ENCODE data around the gene RNF148.

DNA sequence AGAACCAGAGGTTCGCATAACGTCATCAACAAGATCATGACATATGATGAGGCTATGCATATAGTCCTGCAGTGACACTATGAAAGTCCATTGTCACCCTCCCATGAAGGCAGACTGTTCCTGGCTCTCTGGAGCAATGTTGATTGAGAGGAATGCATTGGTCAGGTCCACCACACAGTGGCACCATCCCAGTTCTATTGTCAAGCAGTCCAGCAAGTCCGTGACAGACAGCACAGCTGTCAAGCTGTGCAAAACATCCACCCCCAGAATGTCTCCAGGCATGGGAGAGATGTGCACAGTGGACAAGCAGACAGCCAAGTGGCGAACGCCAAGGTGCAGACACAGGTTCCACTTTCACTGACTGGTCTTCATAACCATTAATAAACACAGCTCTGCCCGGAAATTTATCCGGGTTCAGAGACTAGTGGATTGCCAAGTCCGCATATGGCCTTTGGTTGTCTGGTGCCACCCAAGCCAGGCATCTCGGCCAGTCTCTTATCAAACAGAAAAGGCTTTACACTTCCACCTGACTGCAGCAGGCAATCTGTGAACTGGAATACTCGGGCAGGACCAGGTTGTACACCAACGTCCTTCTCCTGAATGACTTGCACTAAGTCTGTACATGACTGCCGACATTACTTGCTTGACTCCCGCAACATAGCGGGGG lies 11.0 kb downstream of the RNF148 start:
- TF ChIP-seq, protein P1, sequence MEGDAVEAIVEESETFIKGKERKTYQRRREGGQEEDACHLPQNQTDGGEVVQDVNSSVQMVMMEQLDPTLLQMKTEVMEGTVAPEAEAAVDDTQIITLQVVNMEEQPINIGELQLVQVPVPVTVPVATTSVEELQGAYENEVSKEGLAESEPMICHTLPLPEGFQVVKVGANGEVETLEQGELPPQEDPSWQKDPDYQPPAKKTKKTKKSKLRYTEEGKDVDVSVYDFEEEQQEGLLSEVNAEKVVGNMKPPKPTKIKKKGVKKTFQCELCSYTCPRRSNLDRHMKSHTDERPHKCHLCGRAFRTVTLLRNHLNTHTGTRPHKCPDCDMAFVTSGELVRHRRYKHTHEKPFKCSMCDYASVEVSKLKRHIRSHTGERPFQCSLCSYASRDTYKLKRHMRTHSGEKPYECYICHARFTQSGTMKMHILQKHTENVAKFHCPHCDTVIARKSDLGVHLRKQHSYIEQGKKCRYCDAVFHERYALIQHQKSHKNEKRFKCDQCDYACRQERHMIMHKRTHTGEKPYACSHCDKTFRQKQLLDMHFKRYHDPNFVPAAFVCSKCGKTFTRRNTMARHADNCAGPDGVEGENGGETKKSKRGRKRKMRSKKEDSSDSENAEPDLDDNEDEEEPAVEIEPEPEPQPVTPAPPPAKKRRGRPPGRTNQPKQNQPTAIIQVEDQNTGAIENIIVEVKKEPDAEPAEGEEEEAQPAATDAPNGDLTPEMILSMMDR (IDR thresholded peaks at IDR 0.05), result no peak
- TF ChIP-seq POLR2A (IDR thresholded peaks at IDR 0.05; ENCODE audit: low read length), result no peak
- TF ChIP-seq, protein P2, sequence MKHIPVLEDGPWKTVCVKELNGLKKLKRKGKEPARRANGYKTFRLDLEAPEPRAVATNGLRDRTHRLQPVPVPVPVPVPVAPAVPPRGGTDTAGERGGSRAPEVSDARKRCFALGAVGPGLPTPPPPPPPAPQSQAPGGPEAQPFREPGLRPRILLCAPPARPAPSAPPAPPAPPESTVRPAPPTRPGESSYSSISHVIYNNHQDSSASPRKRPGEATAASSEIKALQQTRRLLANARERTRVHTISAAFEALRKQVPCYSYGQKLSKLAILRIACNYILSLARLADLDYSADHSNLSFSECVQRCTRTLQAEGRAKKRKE (CRISPR knock-in tag; IDR thresholded peaks at IDR 0.05; ENCODE audit: low read depth), result no peak
- TF ChIP-seq CBX2 (IDR thresholded peaks at IDR 0.05; ENCODE audit: borderline replicate concordance, low read depth), result no peak
- TF ChIP-seq FOSL2 (IDR thresholded peaks at IDR 0.05), result no peak
- no peak for TF ChIP-seq FOSL2 (CRISPR knock-in tag; IDR thresholded peaks at IDR 0.05)
- TF ChIP-seq PHF8 (IDR thresholded peaks at IDR 0.05; ENCODE audit: borderline replicate concordance, low read depth), result no peak
- no peak for TF ChIP-seq RAD21 (conservative IDR thresholded peaks at IDR 0.05 in 1 of 2, IDR thresholded peaks at IDR 0.05 in 1 of 2)
- TF ChIP-seq, protein P3, sequence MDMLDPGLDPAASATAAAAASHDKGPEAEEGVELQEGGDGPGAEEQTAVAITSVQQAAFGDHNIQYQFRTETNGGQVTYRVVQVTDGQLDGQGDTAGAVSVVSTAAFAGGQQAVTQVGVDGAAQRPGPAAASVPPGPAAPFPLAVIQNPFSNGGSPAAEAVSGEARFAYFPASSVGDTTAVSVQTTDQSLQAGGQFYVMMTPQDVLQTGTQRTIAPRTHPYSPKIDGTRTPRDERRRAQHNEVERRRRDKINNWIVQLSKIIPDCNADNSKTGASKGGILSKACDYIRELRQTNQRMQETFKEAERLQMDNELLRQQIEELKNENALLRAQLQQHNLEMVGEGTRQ (IDR thresholded peaks at IDR 0.05), result no peak
- TF ChIP-seq FOSB (CRISPR knock-in tag; IDR thresholded peaks at IDR 0.05), result no peak
- TF ChIP-seq RNF2 (IDR thresholded peaks at IDR 0.05; ENCODE audit: borderline replicate concordance, low read depth), result no peak
- TF ChIP-seq, protein P4, sequence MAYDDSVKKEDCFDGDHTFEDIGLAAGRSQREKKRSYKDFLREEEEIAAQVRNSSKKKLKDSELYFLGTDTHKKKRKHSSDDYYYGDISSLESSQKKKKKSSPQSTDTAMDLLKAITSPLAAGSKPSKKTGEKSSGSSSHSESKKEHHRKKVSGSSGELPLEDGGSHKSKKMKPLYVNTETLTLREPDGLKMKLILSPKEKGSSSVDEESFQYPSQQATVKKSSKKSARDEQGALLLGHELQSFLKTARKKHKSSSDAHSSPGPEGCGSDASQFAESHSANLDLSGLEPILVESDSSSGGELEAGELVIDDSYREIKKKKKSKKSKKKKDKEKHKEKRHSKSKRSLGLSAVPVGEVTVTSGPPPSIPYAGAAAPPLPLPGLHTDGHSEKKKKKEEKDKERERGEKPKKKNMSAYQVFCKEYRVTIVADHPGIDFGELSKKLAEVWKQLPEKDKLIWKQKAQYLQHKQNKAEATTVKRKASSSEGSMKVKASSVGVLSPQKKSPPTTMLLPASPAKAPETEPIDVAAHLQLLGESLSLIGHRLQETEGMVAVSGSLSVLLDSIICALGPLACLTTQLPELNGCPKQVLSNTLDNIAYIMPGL (CRISPR knock-in tag; IDR thresholded peaks at IDR 0.05; ENCODE audit: borderline replicate concordance), result no peak
- TF ChIP-seq, protein P5, sequence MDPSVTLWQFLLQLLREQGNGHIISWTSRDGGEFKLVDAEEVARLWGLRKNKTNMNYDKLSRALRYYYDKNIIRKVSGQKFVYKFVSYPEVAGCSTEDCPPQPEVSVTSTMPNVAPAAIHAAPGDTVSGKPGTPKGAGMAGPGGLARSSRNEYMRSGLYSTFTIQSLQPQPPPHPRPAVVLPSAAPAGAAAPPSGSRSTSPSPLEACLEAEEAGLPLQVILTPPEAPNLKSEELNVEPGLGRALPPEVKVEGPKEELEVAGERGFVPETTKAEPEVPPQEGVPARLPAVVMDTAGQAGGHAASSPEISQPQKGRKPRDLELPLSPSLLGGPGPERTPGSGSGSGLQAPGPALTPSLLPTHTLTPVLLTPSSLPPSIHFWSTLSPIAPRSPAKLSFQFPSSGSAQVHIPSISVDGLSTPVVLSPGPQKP (IDR thresholded peaks at IDR 0.05; ENCODE audit: low read depth, low read length), result no peak
- TF ChIP-seq RFX5 (IDR thresholded peaks at IDR 0.05), result no peak
- no peak for TF ChIP-seq EP300 (IDR thresholded peaks at IDR 0.05)

Measured in A549 (cell line).